Tibial artery (tissue), 4 donors: ENCODE results near the gene COL5A2.

Source experiments
- DNase-seq, 2 donors: peaks; one replicate each; pipeline ENCODE4 v3.0.0-alpha.2; 2019
- H3K27ac ChIP-seq, 2 donors: fragments of 200-600 bp; sonication (generic) in 1 of 2; 1 replicate in 1 of 2; 2 replicates in 1 of 2; pipeline ENCODE4 v1.5.1; 2018 to 2019; ENCODE audit warnings: mild to moderate bottlenecking in 1 of 2
- H3K27me3 ChIP-seq, 2 donors: fragments of 200-600 bp; sonication (generic) in 1 of 2; one replicate each; pipeline versions ENCODE4 v1.5.1 to v1.6.0; 2016 to 2019
- H3K36me3 ChIP-seq, 3 donors: fragments of 200-600 bp; sonication (generic) in 2 of 3; one replicate each; pipeline ENCODE4 v1.5.1; 2016 to 2019; ENCODE audit warnings: mild to moderate bottlenecking in 2 of 3
- H3K4me1 ChIP-seq, 4 donors: fragments of 200-600 bp; sonication (generic) in 2 of 4; 1 replicate in 3 of 4; 2 replicates in 1 of 4; pipeline ENCODE4 v1.5.1; 2016 to 2019
- H3K4me3 ChIP-seq, 2 donors: fragments of 200-600 bp; sonication (generic) in 1 of 2; 1 replicate in 1 of 2; 2 replicates in 1 of 2; pipeline ENCODE4 v1.5.1; 2018 to 2019; ENCODE audit warnings: mild to moderate bottlenecking in 2 of 2
- H3K9me3 ChIP-seq, 3 donors: fragments of 200-600 bp; sonication (generic) in 1 of 3; one replicate each; pipeline ENCODE4 v1.5.1; 2016 to 2019
- intact Hi-C: fragments of 100-400 bp; cut with DNase I; formaldehyde crosslinking; loops from one replicate; pipeline ENCODE4 v1.15.0; 2023; ENCODE audit warnings: low total_unique reads
- TF ChIP-seq, protein P1 (sequence below), 2 experiments: fragments of 200-600 bp in 1 of 2; fragments of 450-650 bp in 1 of 2; IDR thresholded peaks; one replicate each; pipeline ENCODE4 v1.5.1; 2017 to 2019; ENCODE audit warnings: antibody characterized with exemption in 2 of 2, mild to moderate bottlenecking in 1 of 2, moderate library complexity in 1 of 2

Gene COL5A2

DNA sequence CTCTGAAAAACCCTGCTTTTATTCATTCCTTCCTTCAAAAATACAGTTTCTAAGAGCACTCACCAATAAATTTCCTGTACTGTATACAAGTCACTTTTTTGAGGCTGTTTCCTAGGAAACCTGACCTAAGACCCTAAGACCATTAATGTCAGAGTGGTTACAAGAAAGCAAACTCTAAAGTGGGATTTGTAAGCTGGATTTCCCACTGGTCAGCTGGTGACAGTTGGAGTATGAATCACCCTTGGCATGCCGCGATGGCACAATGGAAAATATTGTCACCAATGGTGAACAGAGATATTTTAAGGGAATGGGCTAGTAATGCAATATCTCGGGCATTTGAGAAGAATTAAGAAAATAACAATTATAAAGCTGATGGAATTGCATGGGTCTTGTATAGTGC, 103.4 kb downstream of the COL5A2 start:
- Histone ChIP-seq H3K36me3 (peaks cover 37 to 56% (median 53%) of the 10 kb centered on the region in 3 donors), H3K4me1 (peaks cover 0 to 28% (median 0%) of the 10 kb centered on the region in 4 donors), H3K27ac (peak overlapping the region; percentile 18 to 46), H3K27me3 (no peaks in the 10 kb centered on the region), H3K9me3 (no peaks in the 10 kb centered on the region), H3K4me3 (no peak overlapping the region)
- TF ChIP-seq, protein P1, sequence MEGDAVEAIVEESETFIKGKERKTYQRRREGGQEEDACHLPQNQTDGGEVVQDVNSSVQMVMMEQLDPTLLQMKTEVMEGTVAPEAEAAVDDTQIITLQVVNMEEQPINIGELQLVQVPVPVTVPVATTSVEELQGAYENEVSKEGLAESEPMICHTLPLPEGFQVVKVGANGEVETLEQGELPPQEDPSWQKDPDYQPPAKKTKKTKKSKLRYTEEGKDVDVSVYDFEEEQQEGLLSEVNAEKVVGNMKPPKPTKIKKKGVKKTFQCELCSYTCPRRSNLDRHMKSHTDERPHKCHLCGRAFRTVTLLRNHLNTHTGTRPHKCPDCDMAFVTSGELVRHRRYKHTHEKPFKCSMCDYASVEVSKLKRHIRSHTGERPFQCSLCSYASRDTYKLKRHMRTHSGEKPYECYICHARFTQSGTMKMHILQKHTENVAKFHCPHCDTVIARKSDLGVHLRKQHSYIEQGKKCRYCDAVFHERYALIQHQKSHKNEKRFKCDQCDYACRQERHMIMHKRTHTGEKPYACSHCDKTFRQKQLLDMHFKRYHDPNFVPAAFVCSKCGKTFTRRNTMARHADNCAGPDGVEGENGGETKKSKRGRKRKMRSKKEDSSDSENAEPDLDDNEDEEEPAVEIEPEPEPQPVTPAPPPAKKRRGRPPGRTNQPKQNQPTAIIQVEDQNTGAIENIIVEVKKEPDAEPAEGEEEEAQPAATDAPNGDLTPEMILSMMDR (IDR thresholded peaks at IDR 0.05), result no peak
- no peak for DNase-seq
- intact Hi-C loops, result no loop called here

DNA sequence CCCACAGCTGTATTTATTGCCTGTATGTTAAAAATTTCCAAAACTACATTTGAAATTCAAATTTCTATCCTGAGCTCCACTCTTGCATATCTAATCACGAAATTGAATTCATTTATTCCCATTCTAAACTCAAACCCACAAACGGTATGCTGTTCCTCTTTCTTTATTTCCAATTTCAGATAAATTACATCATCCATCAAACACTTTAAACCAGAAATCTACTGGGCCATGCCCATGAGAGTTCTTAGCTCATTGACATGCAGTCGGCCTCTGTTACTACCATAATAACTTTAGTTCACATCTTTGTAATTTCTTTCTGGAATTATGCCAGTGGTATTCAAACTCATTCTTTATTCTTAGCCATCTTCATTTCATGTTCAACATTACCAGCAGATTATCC, 105.1 kb downstream of the COL5A2 start:
- TF ChIP-seq, protein P1 (IDR thresholded peaks at IDR 0.05), result no peak
- intact Hi-C loops, result no loop called here

DNA sequence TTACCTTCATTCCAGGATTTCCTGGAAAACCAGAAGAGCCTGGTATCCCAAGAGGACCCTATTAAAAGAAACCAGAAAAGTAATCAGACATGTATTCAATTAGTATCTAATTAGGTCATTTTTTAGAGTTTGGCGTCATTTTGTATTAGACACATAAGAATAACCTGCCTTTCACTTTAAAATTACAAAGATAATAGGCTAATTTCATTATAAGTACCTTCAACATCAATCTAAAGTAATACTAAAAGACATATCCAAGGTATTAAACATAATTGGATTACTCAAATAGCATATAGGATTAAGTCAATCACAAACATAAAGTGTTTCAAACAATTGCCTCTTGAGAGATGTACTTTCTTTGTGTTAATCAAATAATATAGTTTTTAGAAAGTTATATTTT, 107.5 kb downstream of the COL5A2 start:
- Histone ChIP-seq H3K9me3 (no peaks in the 10 kb centered on the region), H3K27ac (no peak overlapping the region), H3K4me1 (peaks cover 0 to 35% (median 0%) of the 10 kb centered on the region in 4 donors), H3K4me3 (no peak overlapping the region), H3K27me3 (no peaks in the 10 kb centered on the region), H3K36me3 (peaks cover 28 to 40% (median 38%) of the 10 kb centered on the region in 3 donors)
- no peak for DNase-seq
- intact Hi-C loops, result no loop called here
- TF ChIP-seq, protein P1 (IDR thresholded peaks at IDR 0.05), result no peak

More for the DNA sequence above, 105.1 kb downstream of the COL5A2 start:
- no peak overlapping the region for H3K4me3 ChIP-seq
- no peak overlapping the region for H3K27ac ChIP-seq
- H3K27me3 ChIP-seq, result no peaks in the 10 kb centered on the region
- DNase-seq, result no peak
- H3K4me1 ChIP-seq, result peaks cover 0 to 36% (median 0%) of the 10 kb centered on the region in 4 donors
- no peaks in the 10 kb centered on the region for H3K9me3 ChIP-seq
- peaks cover 38 to 54% (median 50%) of the 10 kb centered on the region in 3 donors for H3K36me3 ChIP-seq

DNA sequence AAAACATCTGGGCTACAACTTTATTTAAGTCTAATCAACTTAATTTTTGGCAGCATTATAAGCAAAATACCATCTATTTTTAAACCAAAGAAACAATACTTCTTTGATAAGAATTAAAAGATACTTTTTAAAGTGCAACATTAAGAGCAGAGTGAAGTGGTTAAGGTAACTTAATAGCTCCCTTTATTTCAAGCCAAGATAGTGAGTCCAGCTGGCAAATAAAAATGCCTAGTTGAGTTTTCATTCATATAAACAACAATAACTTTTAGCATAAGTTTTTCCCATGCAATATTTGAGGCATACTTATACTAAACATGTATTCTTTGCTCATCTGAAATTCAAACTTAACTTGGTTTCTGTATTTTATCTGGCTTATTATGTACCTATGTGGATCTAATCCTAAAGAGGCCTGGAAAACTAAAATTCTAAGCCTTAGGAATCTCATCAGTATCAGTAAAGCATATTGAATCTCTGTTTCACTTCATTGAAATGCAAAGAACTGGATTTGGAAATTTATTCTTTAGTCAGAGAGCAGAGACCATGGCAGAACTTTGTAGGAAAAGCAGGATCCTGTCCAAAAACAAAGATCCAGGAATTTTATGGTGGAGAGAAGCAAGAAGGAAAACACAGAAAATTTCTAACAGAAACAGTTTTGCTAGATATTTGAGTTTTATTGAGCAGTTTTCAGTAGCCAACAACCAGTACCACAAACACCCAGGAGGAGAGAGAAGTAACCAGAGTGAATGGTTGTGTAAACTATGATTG, 109.5 kb downstream of the COL5A2 start:
- no peak overlapping the region for H3K4me3 ChIP-seq
- H3K4me1 ChIP-seq, result peaks cover 0 to 18% (median 0%) of the 10 kb centered on the region in 4 donors
- no peaks in the 10 kb centered on the region for H3K27me3 ChIP-seq
- H3K9me3 ChIP-seq, result no peaks in the 10 kb centered on the region
- intact Hi-C loops, result no loop called here
- TF ChIP-seq, protein P1 (IDR thresholded peaks at IDR 0.05), result no peak
- H3K36me3 ChIP-seq, result peaks cover 39 to 51% (median 40%) of the 10 kb centered on the region in 3 donors
- H3K27ac ChIP-seq, result no peak overlapping the region
- DNase-seq, result no peak

DNA sequence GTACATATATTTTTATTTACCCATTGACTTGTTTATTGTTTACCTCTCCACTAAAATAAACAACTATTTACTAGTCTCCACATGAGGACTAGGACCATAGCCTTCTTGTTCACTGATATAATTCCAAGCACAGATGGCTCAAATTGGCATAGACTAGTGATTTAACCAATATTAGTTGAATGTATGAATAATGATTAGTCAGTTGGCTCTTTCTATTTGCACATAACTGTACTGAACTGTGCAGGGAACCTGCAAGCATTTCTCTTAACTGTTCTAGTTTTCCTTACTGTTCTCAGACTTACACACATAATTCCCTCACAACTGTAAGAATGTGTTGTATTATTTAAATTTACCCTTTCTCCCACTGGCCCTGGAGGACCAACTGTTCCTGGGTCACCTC, 113.5 kb downstream of the COL5A2 start:
- DNase-seq, result no peak
- intact Hi-C loops, result no loop called here
- TF ChIP-seq, protein P1 (IDR thresholded peaks at IDR 0.05), result no peak
- peaks cover 0 to 8% (median 0%) of the 10 kb centered on the region in 4 donors for H3K4me1 ChIP-seq
- H3K27me3 ChIP-seq, result no peaks in the 10 kb centered on the region
- peaks cover 55 to 57% (median 56%) of the 10 kb centered on the region in 3 donors for H3K36me3 ChIP-seq
- no peak overlapping the region for H3K27ac ChIP-seq
- H3K9me3 ChIP-seq, result no peaks in the 10 kb centered on the region
- no peak overlapping the region for H3K4me3 ChIP-seq
